C4-2B (cell line): ENCODE results near the gene B3GALT6.

ENCODE experiments used
- H3K27ac ChIP-seq: fragments of 450-650 bp; 2 replicates; pipeline ENCODE4 v1.5.1; 2017
- ZFX ChIP-seq: fragments of 450-650 bp; IDR thresholded peaks from 2 replicates; pipeline ENCODE4 v1.6.1; 2017
- TF ChIP-seq, protein P1 (sequence below): fragments of 450-650 bp; conservative IDR thresholded peaks from 2 replicates; pipeline ENCODE4 v1.5.1; 2017; ENCODE audit warnings: mild to moderate bottlenecking

Gene B3GALT6

DNA sequence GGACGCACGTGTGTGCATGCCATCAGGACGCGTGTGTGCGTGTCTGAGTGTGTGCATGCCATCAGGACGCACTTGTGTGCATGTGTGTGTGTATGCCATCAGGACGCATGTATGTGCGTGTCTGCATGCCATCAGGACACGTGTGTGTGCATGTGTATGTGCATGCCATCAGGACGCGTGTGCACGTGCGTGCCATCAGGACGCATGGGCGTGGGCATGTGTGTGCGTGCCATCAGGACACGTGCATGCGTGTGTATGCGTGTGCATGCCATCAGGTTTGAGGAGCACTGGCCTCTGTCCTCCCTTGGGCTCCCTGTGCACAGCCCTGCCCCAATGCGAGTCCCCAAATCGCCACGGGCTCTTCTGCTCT lies 27.1 kb downstream of the B3GALT6 start:
- TF ChIP-seq, protein P1, sequence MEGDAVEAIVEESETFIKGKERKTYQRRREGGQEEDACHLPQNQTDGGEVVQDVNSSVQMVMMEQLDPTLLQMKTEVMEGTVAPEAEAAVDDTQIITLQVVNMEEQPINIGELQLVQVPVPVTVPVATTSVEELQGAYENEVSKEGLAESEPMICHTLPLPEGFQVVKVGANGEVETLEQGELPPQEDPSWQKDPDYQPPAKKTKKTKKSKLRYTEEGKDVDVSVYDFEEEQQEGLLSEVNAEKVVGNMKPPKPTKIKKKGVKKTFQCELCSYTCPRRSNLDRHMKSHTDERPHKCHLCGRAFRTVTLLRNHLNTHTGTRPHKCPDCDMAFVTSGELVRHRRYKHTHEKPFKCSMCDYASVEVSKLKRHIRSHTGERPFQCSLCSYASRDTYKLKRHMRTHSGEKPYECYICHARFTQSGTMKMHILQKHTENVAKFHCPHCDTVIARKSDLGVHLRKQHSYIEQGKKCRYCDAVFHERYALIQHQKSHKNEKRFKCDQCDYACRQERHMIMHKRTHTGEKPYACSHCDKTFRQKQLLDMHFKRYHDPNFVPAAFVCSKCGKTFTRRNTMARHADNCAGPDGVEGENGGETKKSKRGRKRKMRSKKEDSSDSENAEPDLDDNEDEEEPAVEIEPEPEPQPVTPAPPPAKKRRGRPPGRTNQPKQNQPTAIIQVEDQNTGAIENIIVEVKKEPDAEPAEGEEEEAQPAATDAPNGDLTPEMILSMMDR: no peak
- TF ChIP-seq ZFX: no peak
- H3K27ac ChIP-seq: no peak overlapping the region

DNA sequence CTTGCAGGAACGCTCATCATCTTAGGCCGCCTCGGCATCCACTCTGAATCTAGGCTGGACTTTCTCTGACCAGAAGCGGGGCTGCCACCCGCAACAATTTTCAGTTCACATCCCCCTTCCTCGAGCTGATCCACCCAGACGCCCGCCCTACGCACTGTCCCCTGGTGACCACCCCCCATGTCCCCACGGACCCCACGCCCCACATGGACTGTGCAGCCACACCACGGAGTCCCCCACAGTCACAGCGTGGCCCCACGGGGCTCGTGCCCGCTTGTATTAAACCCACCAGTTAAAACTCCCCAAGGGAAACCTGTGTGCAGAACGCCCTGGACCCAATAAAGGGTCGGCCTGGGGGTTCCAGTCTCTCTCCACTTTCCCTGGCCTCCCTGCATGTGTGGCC lies 27.5 kb downstream of the B3GALT6 start:
- TF ChIP-seq ZFX: no peak
- TF ChIP-seq, protein P1: no peak
- no peak overlapping the region for H3K27ac ChIP-seq

DNA sequence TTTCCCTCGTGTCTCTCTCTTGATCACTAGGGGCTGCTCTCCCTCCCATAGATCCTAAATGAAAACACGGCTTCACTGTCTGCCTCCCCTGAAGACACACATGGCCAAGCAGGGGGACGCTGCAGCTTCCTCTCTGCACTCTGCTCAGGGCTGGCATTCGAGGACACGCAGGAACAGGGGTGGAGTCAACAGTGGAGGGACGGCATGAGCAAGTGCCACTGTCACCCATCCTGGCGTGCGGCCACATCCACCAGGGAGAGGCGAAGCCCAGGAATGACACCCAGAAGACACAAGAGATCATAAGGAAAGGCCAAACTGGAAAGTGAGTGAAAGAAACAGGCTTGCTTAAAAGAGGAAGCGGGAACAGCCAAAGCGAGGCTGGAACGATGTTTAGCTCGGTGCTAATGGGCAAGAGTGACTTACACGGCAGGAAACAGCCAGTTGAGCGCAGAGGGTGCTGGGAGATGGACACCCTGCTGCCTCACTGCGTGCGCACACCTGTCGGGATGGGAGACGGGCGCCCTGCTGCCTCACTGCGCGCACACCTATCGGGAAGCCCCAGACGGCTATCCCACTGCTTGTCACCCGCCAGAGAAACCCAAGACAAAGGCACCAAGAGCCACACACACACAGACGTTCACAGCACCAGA lies 28.0 kb downstream of the B3GALT6 start:
- TF ChIP-seq, protein P1: no peak
- TF ChIP-seq ZFX: no peak
- no peak overlapping the region for H3K27ac ChIP-seq

DNA sequence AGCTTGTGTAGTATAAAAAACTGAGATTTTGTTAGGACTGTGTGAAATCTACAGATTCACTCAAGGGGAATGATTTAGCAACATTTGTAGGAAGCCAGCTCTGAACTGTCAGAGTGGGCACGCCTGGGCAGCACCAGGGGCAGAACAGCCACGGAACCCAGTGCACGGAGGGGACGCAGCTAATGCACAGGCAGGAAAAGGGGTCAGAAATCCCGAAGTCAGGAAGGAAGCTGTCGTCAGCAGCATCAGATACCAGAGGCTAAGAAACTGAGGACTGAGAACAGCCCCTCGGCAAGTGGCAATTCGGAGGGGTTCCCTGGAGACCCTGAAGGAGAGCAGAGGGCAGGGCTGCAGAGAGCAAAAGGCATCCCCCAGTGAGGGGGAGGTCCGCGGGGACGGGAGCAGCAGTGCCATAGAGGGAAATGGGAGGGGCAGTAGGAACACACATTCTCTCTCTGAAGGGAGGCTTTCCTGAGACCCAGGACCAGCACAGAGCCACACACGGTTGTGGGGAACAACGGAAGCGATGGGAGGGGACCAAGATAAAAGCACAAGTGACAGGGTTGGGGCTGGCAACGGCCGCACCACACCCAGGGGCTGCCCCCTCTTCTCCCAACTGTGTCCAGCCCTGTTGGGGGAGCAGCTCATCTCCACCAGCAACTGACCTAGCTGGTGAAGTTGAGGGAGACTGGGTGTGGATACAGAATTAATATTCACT lies 29.0 kb downstream of the B3GALT6 start:
- TF ChIP-seq ZFX: no peak
- H3K27ac ChIP-seq: no peak overlapping the region

DNA sequence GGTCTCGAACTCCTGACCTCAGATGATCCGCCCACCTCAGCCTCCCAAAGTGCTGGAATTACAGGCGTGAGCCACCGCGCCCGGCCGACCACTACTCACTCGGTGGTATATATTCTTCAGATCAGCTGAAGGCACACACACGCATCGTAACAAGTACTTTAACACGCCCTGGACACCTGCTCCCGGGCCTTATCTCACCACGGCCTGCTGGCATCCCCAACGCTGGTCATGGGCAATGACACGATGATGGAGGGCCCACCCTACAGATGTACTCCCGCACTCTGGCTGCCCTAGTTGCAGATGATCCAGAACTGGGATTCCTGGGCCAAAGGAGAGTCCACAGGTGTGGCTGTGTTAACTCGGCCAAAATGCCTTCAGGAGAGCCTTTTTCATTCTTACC lies 30.0 kb downstream of the B3GALT6 start:
- no peak overlapping the region for H3K27ac ChIP-seq
- TF ChIP-seq, protein P1: no peak
- no peak for TF ChIP-seq ZFX

DNA sequence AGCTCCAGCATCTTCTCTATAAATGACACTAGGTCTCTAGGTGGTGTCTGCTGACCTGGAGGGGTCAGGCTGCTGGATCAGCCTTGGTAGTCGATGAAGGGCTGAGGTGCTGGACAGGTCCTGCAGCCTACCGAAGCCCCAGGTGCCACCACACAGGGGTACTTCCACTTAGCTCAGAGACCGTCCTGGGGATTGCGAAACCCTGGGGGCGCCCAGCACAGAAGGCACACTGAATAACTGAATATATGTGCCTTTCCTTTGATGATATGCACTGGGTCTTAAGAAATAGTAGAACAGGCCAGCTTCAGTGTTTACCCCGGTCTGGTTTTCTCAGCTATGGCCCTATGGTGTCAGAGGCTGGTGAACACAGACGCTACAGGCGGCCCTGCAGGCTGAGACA lies 30.7 kb downstream of the B3GALT6 start:
- no peak for TF ChIP-seq ZFX
- TF ChIP-seq, protein P1: no peak
- H3K27ac ChIP-seq: no peak overlapping the region

DNA sequence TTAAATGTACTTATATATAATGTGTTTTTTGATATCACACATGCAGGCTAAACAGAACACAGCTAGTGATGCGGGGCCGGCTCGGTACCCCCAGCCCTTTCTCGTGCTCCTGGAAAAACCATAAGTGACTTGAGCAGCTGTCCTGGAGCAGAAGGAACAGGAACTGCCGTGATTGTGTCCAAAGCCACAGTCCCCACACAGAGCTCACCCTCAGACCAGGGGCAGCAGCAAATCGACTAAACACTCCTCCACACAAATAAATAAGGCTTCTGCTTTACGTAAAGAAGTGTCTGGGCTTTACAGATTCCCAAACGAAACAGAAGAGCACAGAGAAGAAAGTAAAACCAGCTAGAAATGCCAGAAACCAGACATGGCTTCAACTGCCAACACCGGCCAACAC lies 32.0 kb downstream of the B3GALT6 start:
- H3K27ac ChIP-seq: no peak overlapping the region

More for the DNA sequence above, 32.0 kb downstream of the B3GALT6 start:
- TF ChIP-seq, protein P1: no peak
- TF ChIP-seq ZFX: no peak
